Cardiac fibroblast (primary cell): ENCODE results near the gene SPOCK2.

Experiments used
- DNase-seq, 2 donors: peaks; one replicate each; pipeline versions ENCODE4 v3.0.0 to v3.0.0-alpha.2; 2010; ENCODE audit warnings: low read depth in 2 of 2
- H3K4me3 ChIP-seq, 2 donors: replicated peaks in 1 of 2; 1 replicate in 1 of 2; 2 replicates in 1 of 2; pipeline ENCODE4 v1.5.1; 2011; ENCODE audit warnings: low read depth in 2 of 2, low read length in 2 of 2, mild to moderate bottlenecking in 2 of 2, moderate library complexity in 1 of 2
- CTCF ChIP-seq: IDR thresholded peaks from one replicate; pipeline ENCODE4 v1.5.1; 2011; ENCODE audit warnings: low read depth, mild to moderate bottlenecking, low read length, inconsistent platforms

SPOCK2 gene

GRCh38 chr10:72050873-72051272, 37.5 kb downstream of the SPOCK2 start:
- H3K4me3 ChIP-seq: no peak overlapping the region
- no peak for DNase-seq
- no peak for TF ChIP-seq CTCF

GRCh38 chr10:72049969-72050781, 38.2 kb downstream of the SPOCK2 start:
- H3K4me3 ChIP-seq: no peak overlapping the region
- DNase-seq: no peak
- TF ChIP-seq CTCF: no peak

- DNase-seq: no peak
- no peak overlapping the region for H3K4me3 ChIP-seq
- TF ChIP-seq CTCF: no peak
These were observed 38.9 kb downstream of the SPOCK2 start for GRCh38 chr10:72049472-72049871.

- peak; percentile 95 to 96 for DNase-seq
- peak; percentile 99 for TF ChIP-seq CTCF
- no peak overlapping the region for H3K4me3 ChIP-seq
These were observed 39.8 kb downstream of the SPOCK2 start for GRCh38 chr10:72048450-72049124.

DNA sequence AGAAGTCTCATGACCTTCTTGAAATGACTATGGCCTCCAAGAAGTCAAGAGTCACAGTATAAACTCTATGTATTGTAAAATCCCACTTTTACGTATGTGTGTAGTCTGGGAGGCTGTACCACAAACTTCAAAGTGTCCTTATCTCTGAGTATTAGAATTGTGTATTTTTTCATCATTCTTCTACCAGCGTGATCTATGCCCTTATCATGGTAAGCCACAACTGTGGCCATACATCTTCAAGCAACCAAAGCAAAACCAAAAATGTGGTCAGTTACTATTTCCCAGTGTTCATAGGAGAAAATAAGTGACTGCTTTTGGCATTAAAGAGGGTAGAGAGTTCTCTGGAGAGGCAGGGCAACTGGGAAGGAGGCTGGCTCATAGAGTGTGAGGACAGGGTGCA, 42.8 kb downstream of the SPOCK2 start:
- no peak for DNase-seq
- TF ChIP-seq CTCF: no peak
- H3K4me3 ChIP-seq: no peak overlapping the region

GRCh38 chr10:72044417-72045041, 43.8 kb downstream of the SPOCK2 start:
- TF ChIP-seq CTCF: peak; percentile 27
- DNase-seq: no peak
- no peak overlapping the region for H3K4me3 ChIP-seq
